Stimulated activated CD4-positive, alpha-beta T cell treated with anti-CD3 and anti-CD28 coated beads, TNF-alpha, amount 100 ng/mL, for 48 hours (primary cell): ENCODE data around the gene C7orf25.
"Not testable (repeated sequence)": the region's sequence is repeated elsewhere in the genome, so short reads cannot be mapped to it uniquely, and the experiment has no call there.

Source experiments
- DNase-seq, 3 donors: peaks; one replicate each; pipeline ENCODE4 v3.0.0-alpha.2; 2020; ENCODE audit warnings: low read depth in 3 of 3

The C7orf25 gene

DNA sequence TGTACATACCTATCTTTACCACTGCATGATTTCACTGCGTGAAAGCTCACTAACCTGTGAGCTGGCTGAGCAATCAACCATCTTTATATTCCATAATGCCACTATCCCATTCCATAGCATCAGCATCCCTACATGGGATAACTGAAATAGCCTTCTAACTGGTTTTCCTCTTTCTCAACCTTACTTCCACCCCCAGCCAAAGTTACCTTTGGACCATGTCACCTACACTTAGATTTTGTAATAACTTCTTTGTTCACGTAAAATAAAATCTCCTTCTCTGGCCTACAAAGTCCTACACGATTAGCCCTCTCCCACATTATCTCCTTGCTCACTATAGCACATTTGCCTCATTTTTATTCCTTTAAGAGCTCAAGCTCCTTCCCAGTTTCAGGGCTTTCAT is 17.6 kb upstream of the C7orf25 start:
- no peak for DNase-seq

DNA sequence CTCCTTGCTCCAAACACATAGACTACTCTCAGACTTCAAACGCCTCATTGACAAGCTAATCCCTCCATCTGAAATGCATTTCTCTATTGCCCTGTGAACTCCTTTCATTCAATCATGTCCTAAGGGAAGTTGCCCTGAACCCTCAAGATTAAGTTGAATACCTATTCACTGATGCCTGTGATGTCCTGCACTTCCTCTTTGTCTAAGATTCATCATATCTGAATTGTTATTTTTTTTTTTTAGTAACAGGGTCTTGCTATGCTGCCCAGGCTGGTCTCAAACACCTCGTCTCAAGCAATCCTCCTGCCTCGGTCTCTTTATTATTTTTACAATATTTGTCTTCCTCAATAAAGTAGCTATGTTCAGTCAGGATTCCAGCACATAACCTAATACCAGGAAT is 16.9 kb upstream of the C7orf25 start:
- no peak for DNase-seq

- DNase-seq: no peak
Observed at GRCh38 chr7:42926204-42926603, 14.3 kb upstream of the C7orf25 start.

DNA sequence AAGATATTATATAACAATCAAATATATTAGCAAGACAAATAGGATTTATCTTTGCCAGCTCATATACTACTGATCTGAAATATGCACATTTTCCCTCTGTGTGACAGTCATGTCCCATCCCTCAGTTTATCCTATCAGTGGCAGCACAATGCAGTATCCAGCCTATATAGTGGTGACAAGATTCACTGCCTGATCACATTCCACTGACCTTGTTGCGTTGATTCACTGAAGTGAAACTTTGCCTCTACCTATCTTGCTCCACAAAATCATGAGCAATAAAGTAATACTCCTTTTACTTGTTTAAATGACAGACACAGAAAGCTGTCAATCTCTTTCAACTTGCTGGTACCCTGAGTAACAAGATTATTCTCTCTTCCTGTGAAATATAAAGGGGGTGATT is 13.8 kb upstream of the C7orf25 start:
- no peak for DNase-seq

DNA sequence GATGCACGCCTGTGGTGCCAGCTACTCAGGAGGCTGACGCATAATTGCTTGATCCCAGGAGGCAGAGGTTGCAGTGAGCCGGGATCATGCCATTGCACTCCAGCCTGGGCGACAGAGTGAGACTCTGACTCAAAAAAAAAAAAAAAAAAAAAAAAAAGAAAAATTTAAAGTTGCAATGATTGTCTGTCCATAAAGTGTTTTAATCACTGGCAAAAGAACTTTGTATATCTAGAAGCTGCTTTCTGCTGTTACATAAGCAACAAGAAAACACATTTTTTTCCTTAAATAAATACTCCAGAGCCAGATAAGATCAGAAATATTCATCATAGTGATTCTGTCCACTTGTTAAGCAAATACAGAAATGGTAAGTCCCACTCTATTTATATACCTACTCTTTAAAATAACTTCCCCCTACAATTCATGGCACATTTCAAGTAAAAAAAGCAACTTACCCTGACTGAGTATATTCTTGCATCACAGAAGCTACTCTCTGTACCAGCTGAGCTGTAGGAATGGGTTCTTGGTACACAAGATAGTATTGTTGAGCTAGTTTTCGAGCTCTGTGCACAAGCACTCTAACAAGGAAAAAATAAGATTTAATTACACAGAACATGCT is 12.5 kb upstream of the C7orf25 start:
- no peak for DNase-seq

DNA sequence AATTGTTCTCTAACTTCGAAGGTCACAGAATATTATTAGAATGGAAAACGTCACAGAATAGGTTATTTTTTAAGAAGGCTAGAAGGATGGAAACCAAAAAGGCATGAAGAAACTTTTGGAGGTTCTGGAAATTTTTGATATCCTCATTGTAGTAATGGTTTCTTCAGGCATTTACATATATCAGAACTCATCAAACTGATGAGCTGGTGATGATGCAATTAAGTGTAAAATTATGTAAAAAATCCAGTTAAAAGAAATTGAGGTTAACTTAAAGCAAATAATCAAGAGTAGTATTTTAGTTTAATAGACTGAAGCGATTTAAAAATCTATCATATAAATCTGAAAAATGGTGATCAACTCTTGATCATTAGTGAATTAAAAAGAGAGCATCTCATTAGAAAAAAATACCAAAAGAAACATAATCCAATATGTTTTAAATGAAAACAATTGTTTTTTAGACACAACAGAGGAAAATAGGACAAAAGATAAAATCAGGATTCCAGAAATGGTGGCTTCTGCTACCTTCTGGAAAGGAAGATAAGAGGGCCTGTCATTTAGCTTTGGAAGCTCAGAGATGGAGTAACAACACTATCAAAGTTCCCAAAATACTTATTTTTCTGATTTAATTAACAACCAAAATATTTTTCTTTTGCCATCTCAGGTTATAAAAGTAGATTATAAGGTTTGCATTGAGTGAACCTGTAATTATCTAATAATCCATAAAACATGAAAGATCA is 10.3 kb upstream of the C7orf25 start:
- no peak for DNase-seq

GRCh38 chr7:42915356-42915755 is 3.5 kb upstream of the C7orf25 start:
- no peak for DNase-seq

- DNase-seq: no peak
Observed at GRCh38 chr7:42914421-42915045, 2.7 kb upstream of the C7orf25 start.

DNA sequence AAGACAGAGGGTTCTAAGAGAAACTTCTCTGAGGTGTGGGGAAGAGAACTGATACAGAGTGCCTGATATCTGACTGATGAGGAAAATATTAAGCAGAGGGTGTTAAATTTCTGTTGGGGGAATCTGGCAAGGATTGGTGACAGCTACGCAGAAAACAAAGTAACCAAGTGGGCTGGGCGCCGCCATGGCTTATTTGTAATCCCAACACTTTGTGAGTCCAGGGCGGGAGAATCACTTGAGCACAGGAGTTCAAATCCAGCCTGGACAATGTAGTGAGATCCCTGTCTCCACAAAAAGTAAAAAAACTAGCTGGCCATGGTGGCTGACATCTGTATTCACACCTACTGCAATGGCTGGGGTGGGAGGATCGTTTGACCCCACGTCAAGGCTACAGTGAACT is 2.1 kb upstream of the C7orf25 start:
- DNase-seq: no peak

DNA sequence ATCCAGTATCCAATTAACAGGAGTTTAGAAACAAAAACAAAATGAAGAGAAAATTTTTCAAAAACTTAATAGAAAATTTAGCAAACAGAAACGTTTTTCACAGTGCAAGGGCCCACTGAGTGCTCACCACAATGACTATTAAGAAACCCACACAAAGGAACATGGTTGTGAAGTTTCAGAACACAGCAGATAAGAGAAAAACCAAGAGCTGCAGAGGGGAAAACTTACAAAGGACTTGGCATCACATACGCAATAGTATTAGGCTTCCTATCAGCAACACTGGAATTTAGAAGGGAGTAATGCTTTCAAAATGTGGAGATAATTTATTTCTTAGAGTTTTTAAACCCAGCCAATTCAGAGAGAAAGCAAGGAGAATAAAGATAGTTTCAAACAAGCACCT is 1.7 kb upstream of the C7orf25 start:
- no peak for DNase-seq

DNA sequence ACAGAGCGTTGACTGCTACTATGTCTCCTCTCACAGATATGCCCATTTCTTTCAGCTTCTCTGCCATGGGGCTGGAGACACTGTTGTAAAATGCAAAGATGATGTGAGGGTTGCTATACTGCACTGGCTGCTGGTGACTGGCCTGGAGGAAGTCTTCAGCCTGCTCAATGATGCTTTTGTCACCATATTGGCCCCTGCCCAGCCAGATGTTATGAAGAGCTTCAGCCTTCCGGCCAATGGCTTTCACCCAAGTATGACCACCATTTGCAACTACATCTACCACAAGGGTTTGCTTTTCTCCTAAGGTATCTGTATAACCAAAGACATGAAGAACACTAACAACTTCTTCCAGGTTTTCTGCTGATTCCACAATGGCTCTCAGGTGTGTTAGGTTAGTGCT is 1.6 kb downstream of the C7orf25 start:
- DNase-seq: no peak

DNA sequence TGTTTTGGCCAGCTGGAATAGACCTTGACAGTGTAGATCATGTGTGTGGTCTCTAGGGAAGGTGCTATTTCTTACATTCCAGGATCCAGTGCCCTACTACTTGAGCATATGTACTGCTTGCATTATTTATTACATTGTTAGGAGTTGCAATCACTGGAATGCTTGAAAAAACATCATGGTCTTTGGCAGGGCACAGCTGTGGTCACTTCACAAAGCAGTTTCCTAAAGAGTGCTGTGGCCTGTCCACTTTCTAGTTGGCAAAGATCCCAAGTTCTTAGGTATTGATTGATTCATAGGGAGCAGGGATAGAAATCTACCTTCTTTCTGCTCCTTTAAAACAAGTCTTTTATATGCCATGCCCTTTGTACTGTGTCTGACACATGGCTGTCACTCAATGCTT is 4.6 kb downstream of the C7orf25 start:
- DNase-seq: no peak

GRCh38 chr7:42906181-42906580 is 5.7 kb downstream of the C7orf25 start:
- no peak for DNase-seq

DNA sequence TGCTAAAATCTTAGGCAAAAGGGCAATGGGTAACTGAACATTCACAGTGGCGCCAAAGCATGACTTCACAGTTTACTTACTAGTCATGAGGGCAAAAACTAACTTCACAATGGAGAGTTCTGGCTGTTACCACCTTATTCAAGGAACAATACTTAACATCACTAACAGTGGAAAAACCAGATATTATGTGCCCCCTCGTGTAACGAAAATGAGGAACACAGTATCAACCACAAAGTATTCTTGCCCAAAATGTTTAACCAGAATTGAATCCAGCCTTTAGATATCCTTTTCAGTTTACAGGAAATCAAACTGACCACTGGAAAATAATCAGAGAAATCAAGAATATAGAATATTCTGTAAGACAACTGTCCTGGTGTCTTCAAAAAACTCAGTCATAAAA is 9.5 kb downstream of the C7orf25 start:
- DNase-seq: no peak

GRCh38 chr7:42900842-42901241 is 11.0 kb downstream of the C7orf25 start:
- no peak for DNase-seq

DNA sequence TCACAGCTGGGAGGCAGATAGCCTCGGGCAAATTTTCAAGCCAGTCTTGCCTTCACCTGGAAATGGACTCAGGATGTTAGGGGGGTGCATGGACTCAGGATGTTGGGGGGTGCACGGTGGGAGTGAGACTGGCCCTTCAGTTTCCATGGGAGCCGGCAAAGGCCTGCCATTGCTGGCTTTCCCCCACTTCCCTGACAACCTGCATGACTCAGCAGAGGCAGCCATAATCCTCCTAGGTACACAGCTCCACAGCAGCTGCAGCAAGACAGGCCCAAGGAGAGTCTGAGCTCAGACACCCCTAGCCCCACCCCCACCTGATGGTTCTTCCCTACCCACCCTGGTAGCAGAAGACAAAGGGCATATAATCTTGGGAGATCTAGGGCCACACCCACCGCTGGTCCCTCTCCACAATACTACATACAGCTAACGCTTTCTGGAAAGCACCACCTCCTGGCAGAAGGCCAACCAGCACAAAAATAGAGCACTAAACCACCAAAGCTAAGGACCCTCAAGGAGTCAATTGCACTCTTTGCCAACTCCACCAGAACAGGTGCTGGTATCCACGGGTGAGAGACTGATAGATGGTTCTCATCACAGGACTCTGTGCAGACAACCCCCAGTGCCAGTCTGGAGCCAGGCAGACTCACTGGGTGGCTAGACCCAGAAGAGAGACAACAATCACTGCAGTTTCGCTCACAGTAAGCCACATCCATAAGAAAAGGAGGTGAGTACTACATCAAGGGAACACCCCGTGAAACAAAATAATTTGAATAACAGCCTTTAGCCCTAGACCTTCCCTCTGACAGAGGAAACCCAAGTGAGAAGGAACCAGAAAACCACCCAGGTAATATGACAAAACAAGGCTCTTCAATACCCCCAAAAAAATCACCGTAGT is 18.3 kb downstream of the C7orf25 start:
- no peak for DNase-seq

- no peak for DNase-seq
Observed at GRCh38 chr7:42886893-42887505, 24.9 kb downstream of the C7orf25 start.

DNA sequence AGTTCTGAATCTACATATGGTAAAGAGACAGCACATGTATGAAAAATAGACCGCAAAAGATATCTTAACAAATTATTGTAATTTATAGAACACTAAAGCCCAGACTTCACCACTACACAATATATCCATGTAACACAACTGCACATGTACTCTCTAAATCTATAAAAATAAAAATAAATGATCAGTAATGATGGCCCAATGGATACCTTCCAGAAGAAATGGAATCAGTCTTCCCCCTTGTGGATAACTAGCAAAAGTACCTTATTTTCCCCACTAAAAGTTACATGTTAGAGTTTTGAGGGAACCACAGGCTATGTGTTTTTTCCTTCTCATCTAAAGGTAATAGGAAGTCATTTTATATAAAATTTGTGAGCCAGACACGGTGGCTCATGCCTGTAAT is 25.7 kb downstream of the C7orf25 start:
- no peak for DNase-seq

DNA sequence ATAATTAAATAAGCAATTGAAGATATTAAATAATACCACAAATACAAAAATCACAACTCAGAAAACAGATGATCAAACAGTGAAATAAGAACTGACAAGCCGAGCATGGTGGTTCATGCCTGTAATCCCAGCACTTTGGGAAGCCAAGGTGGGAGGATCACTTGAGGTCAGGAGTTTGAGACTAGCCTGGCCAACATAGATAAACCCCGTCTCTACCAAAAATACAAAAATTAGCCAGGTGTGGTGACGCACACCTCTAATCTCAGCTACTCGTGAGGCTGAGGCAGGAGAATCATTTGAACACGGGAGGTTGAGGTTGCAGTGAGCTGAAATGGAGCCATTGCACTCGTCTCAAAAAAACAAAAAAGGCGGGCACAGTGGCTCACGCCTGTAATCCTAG is 26.7 kb downstream of the C7orf25 start:
- not testable (repeated sequence) for DNase-seq

- no peak for DNase-seq
Observed at GRCh38 chr7:42883950-42884349, 27.9 kb downstream of the C7orf25 start.

GRCh38 chr7:42880392-42880791 is 31.5 kb downstream of the C7orf25 start:
- no peak for DNase-seq

- no peak for DNase-seq
Observed at GRCh38 chr7:42878303-42878702, 33.6 kb downstream of the C7orf25 start.
